NCI-H2227 treated with DMSO at 0.1 percent for 48 hours (cell line): ENCODE measurements around the gene NME7.
"Not testable (repeated sequence)": the region's sequence is repeated elsewhere in the genome, so short reads cannot be mapped to it uniquely, and the experiment has no call there.

Experiments
- DNase-seq: peaks from one replicate; lab custom pipeline; 2025; lab: John Stamatoyannopoulos, UW

The NME7 gene, protein sequence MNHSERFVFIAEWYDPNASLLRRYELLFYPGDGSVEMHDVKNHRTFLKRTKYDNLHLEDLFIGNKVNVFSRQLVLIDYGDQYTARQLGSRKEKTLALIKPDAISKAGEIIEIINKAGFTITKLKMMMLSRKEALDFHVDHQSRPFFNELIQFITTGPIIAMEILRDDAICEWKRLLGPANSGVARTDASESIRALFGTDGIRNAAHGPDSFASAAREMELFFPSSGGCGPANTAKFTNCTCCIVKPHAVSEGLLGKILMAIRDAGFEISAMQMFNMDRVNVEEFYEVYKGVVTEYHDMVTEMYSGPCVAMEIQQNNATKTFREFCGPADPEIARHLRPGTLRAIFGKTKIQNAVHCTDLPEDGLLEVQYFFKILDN

DNA sequence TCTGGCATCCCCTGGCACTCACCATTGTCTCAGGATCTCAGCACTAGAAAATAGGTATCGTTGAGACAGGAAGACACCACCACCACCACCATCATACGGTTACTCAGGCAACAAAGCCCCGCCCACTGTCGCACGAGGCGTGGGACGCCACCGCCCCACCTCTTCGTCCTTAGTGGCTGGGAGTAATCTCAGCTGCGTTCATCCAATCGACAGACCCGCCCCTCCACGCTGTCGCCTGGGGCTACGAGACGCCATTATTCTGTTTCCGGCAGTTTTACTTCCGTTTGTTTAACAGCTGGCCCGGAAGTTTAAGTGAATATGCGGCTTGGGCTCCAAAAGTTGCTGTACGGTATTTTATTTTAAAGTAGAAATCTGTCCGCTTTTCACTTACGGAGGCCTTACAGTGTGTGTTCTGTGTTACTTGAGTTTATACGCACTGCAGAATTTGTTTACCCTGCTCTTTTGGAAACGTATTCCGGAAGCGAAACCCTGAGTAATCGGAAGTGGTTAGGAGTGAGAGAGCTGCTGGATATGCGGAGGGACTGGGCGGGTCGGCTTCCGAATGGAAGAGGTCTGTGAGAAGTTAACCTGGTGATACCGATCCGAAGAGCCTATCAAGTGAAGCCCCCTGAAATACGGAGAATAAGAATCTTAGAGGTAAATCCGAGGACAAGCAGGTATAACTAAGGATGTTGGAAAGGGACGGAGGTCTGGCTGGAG lies at the start of gene NME7, which contains the start of gene BLZF1:
Gene NME7, minus strand, starts transcription at position 112 of the 720 bp plus-strand sequence. Its CDS starts 87 bp downstream, at position 25.
Gene BLZF1, plus strand, starts transcription at position 510 of the 720 bp plus-strand sequence. CDS start 1,328 bp downstream, outside the sequence.
- DNase-seq = peak; percentile 97

- DNase-seq = no peak
Measured at GRCh38 chr1:169414952-169415351, 47.4 kb upstream of the NME7 start.

DNA sequence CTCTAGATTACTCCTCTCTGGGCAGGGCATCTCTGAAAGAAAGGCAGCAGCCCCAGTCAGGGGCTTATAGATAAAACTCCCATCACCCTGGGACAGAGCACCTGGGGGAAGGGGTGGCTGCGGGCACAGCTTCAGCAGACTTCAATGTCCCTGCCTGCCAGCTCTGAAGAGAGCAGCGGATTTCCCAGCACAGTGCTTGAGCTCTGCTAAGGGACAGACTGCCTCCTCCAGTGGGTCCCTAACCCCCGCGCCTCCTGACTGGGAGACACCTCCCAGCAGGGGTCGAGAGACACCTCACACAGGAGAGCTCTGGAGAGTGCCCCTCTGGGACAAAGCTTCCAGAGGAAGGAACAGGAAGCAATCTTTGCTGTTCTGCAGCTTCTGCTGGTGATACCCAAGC lies 40.7 kb upstream of the NME7 start:
- DNase-seq = not testable (repeated sequence)

GRCh38 chr1:169402578-169402977 lies 35.0 kb upstream of the NME7 start:
- not testable (repeated sequence) for DNase-seq

- DNase-seq = no peak
Measured at GRCh38 chr1:169395955-169396354, 28.4 kb upstream of the NME7 start.

DNA sequence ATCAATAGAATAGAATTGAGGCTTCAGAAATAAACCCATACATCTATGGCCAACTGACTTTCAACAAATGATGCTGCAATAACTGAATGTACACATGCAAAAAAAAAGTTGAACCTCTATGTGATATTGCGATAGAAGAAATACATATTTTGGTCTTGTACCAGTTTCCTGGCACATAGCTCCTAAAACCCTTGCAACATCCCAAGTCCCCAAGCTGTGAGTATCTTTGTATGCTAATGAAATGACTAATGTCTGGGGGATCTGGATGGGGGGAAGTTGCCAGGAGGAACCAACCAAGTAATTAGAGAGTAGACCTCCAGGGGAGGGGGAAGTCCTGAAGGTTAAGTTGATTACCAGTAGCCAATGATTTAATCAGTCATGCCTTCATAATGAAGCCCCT lies 24.8 kb upstream of the NME7 start:
- DNase-seq = no peak

GRCh38 chr1:169390303-169390702 lies 22.7 kb upstream of the NME7 start:
- no peak for DNase-seq

DNA sequence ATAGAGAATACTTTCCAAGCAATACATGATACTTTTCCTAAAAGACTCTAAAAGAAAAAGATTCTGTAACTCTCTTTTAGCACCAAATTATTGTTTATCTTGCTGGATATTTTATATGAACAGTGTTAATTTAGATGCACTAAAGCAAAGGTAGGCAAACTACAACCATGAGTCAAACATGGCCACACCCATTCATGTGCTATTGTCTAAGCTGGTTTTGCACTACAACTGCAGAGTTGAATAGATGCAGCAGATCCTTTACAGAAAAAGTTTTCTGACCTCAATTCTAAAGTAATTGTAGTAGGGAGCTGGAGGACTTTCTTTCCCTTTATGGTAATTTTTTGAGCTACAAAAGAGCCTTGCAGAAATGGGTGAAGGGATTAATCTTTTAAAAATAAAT lies 19.8 kb upstream of the NME7 start:
- no peak for DNase-seq

GRCh38 chr1:169383449-169383848 lies 15.9 kb upstream of the NME7 start:
- DNase-seq = no peak

DNA sequence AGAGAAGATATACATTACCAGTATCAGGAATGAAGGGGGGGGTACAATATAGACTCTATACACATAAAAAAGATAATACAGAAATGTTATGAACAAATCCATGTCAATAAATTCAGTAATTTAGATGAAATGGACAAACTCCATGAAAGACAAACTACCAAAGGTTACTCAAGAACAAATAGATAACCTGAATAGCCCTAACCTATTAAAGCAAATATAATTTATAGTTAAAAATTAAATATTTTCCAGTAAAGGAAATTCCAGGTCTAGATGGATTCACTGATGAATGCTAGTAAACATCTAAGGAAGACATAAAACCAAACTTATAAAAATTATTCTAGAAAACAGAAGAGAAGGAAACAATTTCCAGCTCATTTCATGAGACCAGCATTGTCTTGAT lies 13.6 kb upstream of the NME7 start:
- DNase-seq = no peak

- no peak for DNase-seq
Measured at GRCh38 chr1:169371404-169371803, 3.8 kb upstream of the NME7 start.

- DNase-seq = peak; percentile 30
Measured at GRCh38 chr1:169368406-169368769, 791 bp upstream of the NME7 start.

- DNase-seq = no peak
Measured at GRCh38 chr1:169367096-169367685, 406 bp downstream of the NME7 start.

- no peak for DNase-seq
Measured at GRCh38 chr1:169364948-169365347, 2.6 kb downstream of the NME7 start.

GRCh38 chr1:169363046-169363730 lies 4.4 kb downstream of the NME7 start:
- no peak for DNase-seq

DNA sequence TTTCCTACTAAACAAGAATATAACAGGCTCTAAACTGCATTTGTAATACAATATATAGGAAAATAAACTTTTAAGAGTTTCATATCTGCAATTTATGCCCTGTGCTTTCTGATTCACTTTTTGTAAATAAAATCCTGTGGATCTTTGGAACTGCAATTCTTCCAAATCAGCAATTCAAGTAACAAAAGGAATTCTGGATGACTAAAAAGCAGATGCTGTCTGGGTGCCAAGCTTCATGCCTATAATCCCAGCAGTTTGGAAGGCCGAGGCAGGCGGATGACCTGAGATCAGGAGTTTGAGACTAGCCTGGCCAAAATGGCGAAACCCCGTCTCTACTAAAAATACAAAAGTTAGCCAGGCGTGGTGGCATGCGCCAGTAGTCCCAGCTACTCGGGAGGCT lies 6.3 kb downstream of the NME7 start:
- DNase-seq = no peak

GRCh38 chr1:169360415-169360814 lies 7.2 kb downstream of the NME7 start:
- no peak for DNase-seq

GRCh38 chr1:169348383-169349036 lies 19.1 kb downstream of the NME7 start:
- peak; percentile 62 for DNase-seq

DNA sequence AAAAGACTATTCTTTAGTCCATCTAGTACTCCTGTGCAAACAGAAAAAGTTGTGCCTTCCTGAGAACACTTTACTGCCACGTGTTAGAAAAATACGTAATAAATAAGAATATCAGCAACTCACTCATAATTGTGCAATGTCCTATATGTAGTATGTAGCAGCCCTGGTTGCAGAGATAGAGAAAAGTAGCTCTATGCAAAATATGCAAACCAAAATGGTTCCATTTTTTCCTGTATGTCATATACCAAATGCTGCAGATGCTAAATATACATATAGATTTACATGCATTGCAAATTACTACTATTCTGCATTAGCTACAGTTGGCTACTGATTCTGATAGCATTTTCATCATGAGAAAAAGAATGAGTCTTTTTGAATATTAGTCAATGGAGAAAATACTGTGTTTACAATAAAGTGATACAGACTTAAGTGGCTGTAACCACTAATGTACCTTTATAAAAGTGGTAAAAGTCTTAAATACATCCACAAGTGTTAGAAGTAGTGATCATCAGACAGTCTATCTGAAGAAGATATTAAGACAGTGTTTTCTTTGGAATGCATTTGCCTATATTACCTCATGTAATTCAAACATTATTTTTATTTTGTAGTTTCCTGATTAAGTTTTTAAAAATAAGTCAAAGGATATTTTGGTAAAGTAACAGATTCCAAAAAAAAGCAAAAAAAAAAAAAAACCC lies 19.8 kb downstream of the NME7 start:
- DNase-seq = no peak

- no peak for DNase-seq
Measured at GRCh38 chr1:169346036-169346589, 21.5 kb downstream of the NME7 start.

- DNase-seq = no peak
Measured at GRCh38 chr1:169345511-169345910, 22.1 kb downstream of the NME7 start.
